Activated CD8-positive, alpha-beta T cell treated with anti-CD3 and anti-CD28 coated beads, Interleukin-2, amount 10 ng/mL, durations not matched to agents 7 days and 5 days (primary cell): Measurements from ENCODE around the gene BSN. TPM values are rescaled to one million over a fixed set of nuclear protein-coding genes. Genes with fewer than 3 reads are reported as not detected.

Experiments used
- ATAC-seq: fragments of 150-1000 bp; cut with Tn5 transposase; one replicate; pipeline ENCODE4 v1.10.0; 2021; ENCODE audit warnings: moderate library complexity
- CTCF ChIA-PET: fragments of 350-600 bp; sonication (Branson Sonifier 250); formaldehyde crosslinking; loops from one replicate; lab custom pipeline; 2021; ENCODE audit warnings: antibody characterized with exemption; lab: Charles Lee
- POLR2A ChIA-PET: fragments of 350-600 bp; sonication (Branson Sonifier 250); formaldehyde crosslinking; loops from one replicate; lab custom pipeline; 2021; ENCODE audit warnings: antibody characterized with exemption; lab: Charles Lee
- DNase-seq: peaks from one replicate; pipeline ENCODE4 v3.0.0-alpha.2; 2020
- H3K27ac Mint-ChIP-seq: one replicate; pipeline ENCODE4 v1.8.0; 2021; ENCODE audit warnings: mild to moderate bottlenecking, mixed read lengths
- H3K27me3 Mint-ChIP-seq: one replicate; pipeline ENCODE4 v1.8.0; 2021; ENCODE audit warnings: low read depth, mixed read lengths
- H3K36me3 Mint-ChIP-seq: one replicate; pipeline ENCODE4 v1.8.0; 2021; ENCODE audit warnings: low read depth, mixed read lengths
- H3K4me1 Mint-ChIP-seq: one replicate; pipeline ENCODE4 v1.8.0; 2021; ENCODE audit warnings: low read depth, mixed read lengths
- H3K4me3 Mint-ChIP-seq: one replicate; pipeline ENCODE4 v1.8.0; 2021; ENCODE audit warnings: mild to moderate bottlenecking, mixed read lengths
- H3K9me3 Mint-ChIP-seq: one replicate; pipeline ENCODE4 v1.8.0; 2022; ENCODE audit warnings: mixed read lengths; ENCODE audit not compliant: insufficient read depth
- total RNA-seq, 2 experiments: library from RNA; stranded (reverse); gene quantifications; one replicate each; pipeline ENCODE4 v1.2.3, GENCODE V29; 2021

Gene BSN
- total RNA-seq, 2 experiments from 2014 or later: 0.05 to 0.34 TPM

GRCh38 chr3:49649576-49649975, 95.3 kb downstream of the BSN start:
- H3K27me3 Mint-ChIP-seq: no peaks in the 10 kb centered on the region
- DNase-seq: no peak
- no peaks in the 10 kb centered on the region for H3K9me3 Mint-ChIP-seq
- ChIA-PET CTCF (no interaction called here), POLR2A (no interaction called here)
- peaks cover 3% of the 10 kb centered on the region for H3K4me1 Mint-ChIP-seq
- H3K27ac Mint-ChIP-seq: no peak overlapping the region
- ATAC-seq: no peak
- no peaks in the 10 kb centered on the region for H3K36me3 Mint-ChIP-seq
- no peak overlapping the region for H3K4me3 Mint-ChIP-seq

GRCh38 chr3:49650177-49650576, 95.9 kb downstream of the BSN start:
- no peak for ATAC-seq
- no peaks in the 10 kb centered on the region for H3K27me3 Mint-ChIP-seq
- H3K27ac Mint-ChIP-seq: no peak overlapping the region
- H3K4me3 Mint-ChIP-seq: no peak overlapping the region
- no peaks in the 10 kb centered on the region for H3K9me3 Mint-ChIP-seq
- no peaks in the 10 kb centered on the region for H3K36me3 Mint-ChIP-seq
- DNase-seq: no peak
- peaks cover 3% of the 10 kb centered on the region for H3K4me1 Mint-ChIP-seq
- ChIA-PET POLR2A (no interaction called here), CTCF (no interaction called here)

GRCh38 chr3:49650637-49651036, 96.4 kb downstream of the BSN start:
- ATAC-seq (no peak), DNase-seq (no peak)
- ChIA-PET CTCF (no interaction called here), POLR2A (interaction anchor here (1.1 kb wide), 1 partner anchor 15 kb away, joined by 3 read pairs; no protein-coding TSS in a partner anchor)
- Mint-ChIP-seq H3K27ac (no peak overlapping the region), H3K4me3 (no peak overlapping the region), H3K4me1 (peaks cover 3% of the 10 kb centered on the region), H3K36me3 (no peaks in the 10 kb centered on the region), H3K9me3 (no peaks in the 10 kb centered on the region), H3K27me3 (no peaks in the 10 kb centered on the region)

- ChIA-PET POLR2A (interaction anchor here (0.6 kb wide), 1 partner anchor 1505 kb away, joined by 3 read pairs; no protein-coding TSS in a partner anchor), CTCF (interaction anchor here (1.6 kb wide), 1 partner anchor 113 kb away, joined by 6 read pairs; no protein-coding TSS in a partner anchor)
- DNase-seq (no peak), ATAC-seq (no peak)
- no peak overlapping the region for H3K27ac Mint-ChIP-seq
- H3K4me1 Mint-ChIP-seq: peaks cover 3% of the 10 kb centered on the region
- H3K36me3 Mint-ChIP-seq: no peaks in the 10 kb centered on the region
- peaks cover 3% of the 10 kb centered on the region for H3K27me3 Mint-ChIP-seq
- H3K4me3 Mint-ChIP-seq: no peak overlapping the region
- H3K9me3 Mint-ChIP-seq: no peaks in the 10 kb centered on the region
These were observed 98.1 kb downstream of the BSN start for GRCh38 chr3:49652218-49652902.

- no peaks in the 10 kb centered on the region for H3K9me3 Mint-ChIP-seq
- ChIA-PET POLR2A (interaction anchor here (0.6 kb wide), 1 partner anchor 1506 kb away, joined by 3 read pairs; no protein-coding TSS in a partner anchor), CTCF (interaction anchor here (1.6 kb wide), 1 partner anchor 113 kb away, joined by 6 read pairs; no protein-coding TSS in a partner anchor)
- H3K36me3 Mint-ChIP-seq: no peaks in the 10 kb centered on the region
- peaks cover 3% of the 10 kb centered on the region for H3K27me3 Mint-ChIP-seq
- no peak for ATAC-seq
- DNase-seq: no peak
- H3K4me1 Mint-ChIP-seq: peaks cover 2% of the 10 kb centered on the region
- H3K4me3 Mint-ChIP-seq: no peak overlapping the region
- no peak overlapping the region for H3K27ac Mint-ChIP-seq
These were observed 98.7 kb downstream of the BSN start for GRCh38 chr3:49652903-49653415.

- POLR2A ChIA-PET: no interaction called here
- H3K4me3 Mint-ChIP-seq: no peak overlapping the region
- CTCF ChIA-PET: no interaction called here
- H3K27me3 Mint-ChIP-seq: peaks cover 3% of the 10 kb centered on the region
- H3K9me3 Mint-ChIP-seq: no peaks in the 10 kb centered on the region
- H3K36me3 Mint-ChIP-seq: no peaks in the 10 kb centered on the region
- DNase-seq: no peak
- ATAC-seq: no peak
- H3K4me1 Mint-ChIP-seq: no peaks in the 10 kb centered on the region
- H3K27ac Mint-ChIP-seq: no peak overlapping the region
These were observed 99.3 kb downstream of the BSN start for GRCh38 chr3:49653621-49654020.

GRCh38 chr3:49654176-49654825, 100.0 kb downstream of the BSN start:
- no peak for DNase-seq
- no peak overlapping the region for H3K4me3 Mint-ChIP-seq
- H3K4me1 Mint-ChIP-seq: no peaks in the 10 kb centered on the region
- ATAC-seq: no peak
- CTCF ChIA-PET: interaction anchor here (3.2 kb wide), 1 partner anchor 115 kb away, joined by 12 read pairs; no protein-coding TSS in a partner anchor
- no peaks in the 10 kb centered on the region for H3K9me3 Mint-ChIP-seq
- POLR2A ChIA-PET: no interaction called here
- no peaks in the 10 kb centered on the region for H3K36me3 Mint-ChIP-seq
- H3K27ac Mint-ChIP-seq: no peak overlapping the region
- peaks cover 3% of the 10 kb centered on the region for H3K27me3 Mint-ChIP-seq

- DNase-seq (no peak), ATAC-seq (no peak)
- ChIA-PET CTCF (interaction anchor here (0.6 to 3.2 kb wide), 2 partner anchors 16 to 115 kb away, joined by 3 to 12 read pairs; no protein-coding TSS in a partner anchor), POLR2A (no interaction called here)
- no peaks in the 10 kb centered on the region for H3K9me3 Mint-ChIP-seq
- H3K36me3 Mint-ChIP-seq: no peaks in the 10 kb centered on the region
- no peak overlapping the region for H3K27ac Mint-ChIP-seq
- no peak overlapping the region for H3K4me3 Mint-ChIP-seq
- H3K27me3 Mint-ChIP-seq: peaks cover 3% of the 10 kb centered on the region
- H3K4me1 Mint-ChIP-seq: no peaks in the 10 kb centered on the region
These were observed 100.8 kb downstream of the BSN start for GRCh38 chr3:49654955-49655556.

GRCh38 chr3:49655731-49656285, 101.5 kb downstream of the BSN start:
- Mint-ChIP-seq H3K27me3 (peaks cover 3% of the 10 kb centered on the region), H3K36me3 (no peaks in the 10 kb centered on the region), H3K4me3 (no peak overlapping the region), H3K27ac (no peak overlapping the region), H3K4me1 (no peaks in the 10 kb centered on the region), H3K9me3 (no peaks in the 10 kb centered on the region)
- DNase-seq (no peak), ATAC-seq (no peak)
- POLR2A ChIA-PET: no interaction called here
- CTCF ChIA-PET: interaction anchor here (0.6 to 3.2 kb wide), 3 partner anchors 16 to 116 kb away, joined by 3 to 12 read pairs (median 3); no protein-coding TSS in a partner anchor

- no peaks in the 10 kb centered on the region for H3K36me3 Mint-ChIP-seq
- POLR2A ChIA-PET: no interaction called here
- ATAC-seq (no peak), DNase-seq (no peak)
- no peaks in the 10 kb centered on the region for H3K4me1 Mint-ChIP-seq
- no peak overlapping the region for H3K27ac Mint-ChIP-seq
- CTCF ChIA-PET: interaction anchor here (0.8 to 3.2 kb wide), 2 partner anchors 116 to 117 kb away, joined by 3 to 12 read pairs; no protein-coding TSS in a partner anchor
- no peak overlapping the region for H3K4me3 Mint-ChIP-seq
- peaks cover 3% of the 10 kb centered on the region for H3K27me3 Mint-ChIP-seq
- no peaks in the 10 kb centered on the region for H3K9me3 Mint-ChIP-seq
These were observed 102.3 kb downstream of the BSN start for GRCh38 chr3:49656541-49657112.

- Mint-ChIP-seq H3K4me3 (no peak overlapping the region), H3K27ac (no peak overlapping the region), H3K9me3 (no peaks in the 10 kb centered on the region), H3K36me3 (no peaks in the 10 kb centered on the region), H3K27me3 (peaks cover 3% of the 10 kb centered on the region), H3K4me1 (no peaks in the 10 kb centered on the region)
- CTCF ChIA-PET: interaction anchor here (1.3 to 3.2 kb wide), 2 partner anchors 14 to 118 kb away, joined by 4 to 12 read pairs; no protein-coding TSS in a partner anchor
- POLR2A ChIA-PET: no interaction called here
- DNase-seq (no peak), ATAC-seq (no peak)
These were observed 103.1 kb downstream of the BSN start for GRCh38 chr3:49657208-49657915.
